ENCODE results near the gene GALNT16.

GALNT16 gene

GRCh38 chr14:69375182-69375581 is 115.2 kb downstream of the GALNT16 start:
- H3K36me3 ChIP-seq (ENCODE audit: insufficient read depth, low read length), result peaks cover 50% of the 10 kb centered on the region
- no peaks in the 10 kb centered on the region for H3K9me2 ChIP-seq (replicated peaks; ENCODE audit: low read depth, low read length)
- no peaks in the 10 kb centered on the region for H3K27me3 ChIP-seq (ENCODE audit: insufficient read depth, low read length, poor library complexity, severe bottlenecking)
- no peak overlapping the region for H3K9ac ChIP-seq (ENCODE audit: low read depth, low read length, poor library complexity, severe bottlenecking)
- H4K20me1 ChIP-seq (ENCODE audit: insufficient read depth, low read length, poor library complexity, severe bottlenecking), result peaks cover under 1% of the 10 kb centered on the region
- no peak overlapping the region for H2AFZ ChIP-seq (ENCODE audit: low read length)
- H3K9me3 ChIP-seq (ENCODE audit: insufficient read depth, low read depth, low read length), result 0 out of 2 replicates have a peak, but pooled peaks cover 3% of the 10 kb centered on the region
- no peak overlapping the region for H3K4me2 ChIP-seq (ENCODE audit: low read depth, low read length, poor library complexity, severe bottlenecking)
- no peak for TF ChIP-seq CTCF (conservative IDR thresholded peaks at IDR 0.05; ENCODE audit: low read length)
- TF ChIP-seq EZH2phosphoT487 (IDR thresholded peaks at IDR 0.05; ENCODE audit: borderline replicate concordance), result no peak
- no peaks in the 10 kb centered on the region for H3K4me1 ChIP-seq (ENCODE audit: insufficient read depth, low read length, poor library complexity, severe bottlenecking)
- H3K4me3 ChIP-seq (ENCODE audit: low read length, poor library complexity, severe bottlenecking), result no peak overlapping the region
- peaks cover 8% of the 10 kb centered on the region; the same call in 1 of the 2 replicates for H3K79me2 ChIP-seq (ENCODE audit: insufficient read depth, low read length)
- H3F3A ChIP-seq (ENCODE audit: low read depth), result no peaks in the 10 kb centered on the region

- Histone ChIP-seq H3K9me3 (ENCODE audit: insufficient read depth, low read depth, low read length) (0 out of 2 replicates have a peak, but pooled peaks cover 3% of the 10 kb centered on the region), H3K36me3 (ENCODE audit: insufficient read depth, low read length) (peaks cover 56% of the 10 kb centered on the region), H3K4me2 (ENCODE audit: low read depth, low read length, poor library complexity, severe bottlenecking) (no peak overlapping the region), H4K20me1 (ENCODE audit: insufficient read depth, low read length, poor library complexity, severe bottlenecking) (peaks cover 4% of the 10 kb centered on the region), H3F3A (ENCODE audit: low read depth) (no peaks in the 10 kb centered on the region), H2AFZ (ENCODE audit: low read length) (no peak overlapping the region), H3K27me3 (ENCODE audit: insufficient read depth, low read length, poor library complexity, severe bottlenecking) (no peaks in the 10 kb centered on the region), H3K9me2 (replicated peaks; ENCODE audit: low read depth, low read length) (no peaks in the 10 kb centered on the region), H3K9ac (ENCODE audit: low read depth, low read length, poor library complexity, severe bottlenecking) (no peak overlapping the region), H3K79me2 (ENCODE audit: insufficient read depth, low read length) (peaks cover 14% of the 10 kb centered on the region; the same call in 1 of the 2 replicates), H3K4me3 (ENCODE audit: low read length, poor library complexity, severe bottlenecking) (no peak overlapping the region), H3K4me1 (ENCODE audit: insufficient read depth, low read length, poor library complexity, severe bottlenecking) (no peaks in the 10 kb centered on the region)
- TF ChIP-seq CTCF (conservative IDR thresholded peaks at IDR 0.05; ENCODE audit: low read length), result no peak
- no peak for TF ChIP-seq EZH2phosphoT487 (IDR thresholded peaks at IDR 0.05; ENCODE audit: borderline replicate concordance)
These were observed 115.8 kb downstream of the GALNT16 start for GRCh38 chr14:69375722-69376121.

GRCh38 chr14:69376439-69376838 is 116.5 kb downstream of the GALNT16 start:
- H3K4me3 ChIP-seq (ENCODE audit: low read length, poor library complexity, severe bottlenecking), result no peak overlapping the region
- no peaks in the 10 kb centered on the region for H3F3A ChIP-seq (ENCODE audit: low read depth)
- peaks cover 21% of the 10 kb centered on the region for H3K79me2 ChIP-seq (ENCODE audit: insufficient read depth, low read length)
- no peaks in the 10 kb centered on the region for H3K9me2 ChIP-seq (replicated peaks; ENCODE audit: low read depth, low read length)
- H3K9me3 ChIP-seq (ENCODE audit: insufficient read depth, low read depth, low read length), result 0 out of 2 replicates have a peak, but pooled peaks cover 3% of the 10 kb centered on the region
- H3K4me1 ChIP-seq (ENCODE audit: insufficient read depth, low read length, poor library complexity, severe bottlenecking), result no peaks in the 10 kb centered on the region
- no peak overlapping the region for H2AFZ ChIP-seq (ENCODE audit: low read length)
- H3K36me3 ChIP-seq (ENCODE audit: insufficient read depth, low read length), result peaks cover 63% of the 10 kb centered on the region
- no peak overlapping the region for H3K9ac ChIP-seq (ENCODE audit: low read depth, low read length, poor library complexity, severe bottlenecking)
- TF ChIP-seq CTCF (conservative IDR thresholded peaks at IDR 0.05; ENCODE audit: low read length), result no peak
- no peak for TF ChIP-seq EZH2phosphoT487 (IDR thresholded peaks at IDR 0.05; ENCODE audit: borderline replicate concordance)
- H4K20me1 ChIP-seq (ENCODE audit: insufficient read depth, low read length, poor library complexity, severe bottlenecking), result peaks cover 11% of the 10 kb centered on the region
- no peak overlapping the region for H3K4me2 ChIP-seq (ENCODE audit: low read depth, low read length, poor library complexity, severe bottlenecking)
- H3K27me3 ChIP-seq (ENCODE audit: insufficient read depth, low read length, poor library complexity, severe bottlenecking), result no peaks in the 10 kb centered on the region

Data from Loucy (cell line).